Trophoblast cell (in vitro differentiated cells and primary cell): ENCODE measurements around the gene GALR1.

Source experiments
- DNase-seq, 2 donors: peaks; one replicate each; pipeline ENCODE4 v3.0.0-alpha.2; 2016
- H2AFZ ChIP-seq: 2 replicates; pipeline ENCODE4 v1.6.1; 2013; ENCODE audit warnings: low read length, moderate library complexity, mild to moderate bottlenecking; ENCODE audit not compliant: insufficient read depth, poor library complexity
- H2AK5ac ChIP-seq: 2 replicates; pipeline ENCODE4 v1.6.1; 2013; ENCODE audit warnings: mild to moderate bottlenecking, low read length
- H2BK120ac ChIP-seq: 2 replicates; pipeline ENCODE4 v1.6.1; 2013; ENCODE audit warnings: low read length, mild to moderate bottlenecking, moderate library complexity; ENCODE audit not compliant: insufficient read depth, poor library complexity
- H2BK12ac ChIP-seq: 2 replicates; pipeline ENCODE4 v1.6.1; 2013; ENCODE audit warnings: mild to moderate bottlenecking, low read length, moderate library complexity
- H2BK5ac ChIP-seq: 2 replicates; pipeline ENCODE4 v1.6.1; 2013; ENCODE audit warnings: low read length, low read depth, moderate library complexity, mild to moderate bottlenecking; ENCODE audit not compliant: poor library complexity
- H3K14ac ChIP-seq: 2 replicates; pipeline ENCODE4 v1.6.1; 2013; ENCODE audit warnings: mild to moderate bottlenecking, low read length
- H3K18ac ChIP-seq: 2 replicates; pipeline ENCODE4 v1.6.1; 2013; ENCODE audit warnings: mild to moderate bottlenecking, low read length
- H3K23ac ChIP-seq: 2 replicates; pipeline ENCODE4 v1.6.1; 2013; ENCODE audit warnings: low read length
- H3K27ac ChIP-seq: 2 replicates; pipeline ENCODE4 v1.5.1; 2013; ENCODE audit warnings: low read depth, mild to moderate bottlenecking, inconsistent platforms, low read length, moderate library complexity
- H3K27me3 ChIP-seq: 2 replicates; pipeline ENCODE4 v1.6.1; 2013; ENCODE audit warnings: inconsistent platforms, mild to moderate bottlenecking, low read length, moderate library complexity; ENCODE audit not compliant: insufficient read depth
- H3K36me3 ChIP-seq, 2 experiments: 1 replicate in 1 of 2; 2 replicates in 1 of 2; pipeline ENCODE4 v1.6.1; 2013; ENCODE audit warnings: low read length in 2 of 2, mild to moderate bottlenecking in 2 of 2, moderate library complexity in 1 of 2; ENCODE audit not compliant: insufficient read depth in 2 of 2, control insufficient read depth in 1 of 2
- H3K4ac ChIP-seq: 2 replicates; pipeline ENCODE4 v1.6.1; 2013; ENCODE audit warnings: low read depth, mild to moderate bottlenecking, low read length, moderate library complexity
- H3K4me1 ChIP-seq, 2 experiments: 1 replicate in 1 of 2; 2 replicates in 1 of 2; pipeline ENCODE4 v1.6.1; 2013; ENCODE audit warnings: low read length in 2 of 2, mild to moderate bottlenecking in 2 of 2, moderate library complexity in 1 of 2; ENCODE audit not compliant: insufficient read depth in 2 of 2, control insufficient read depth in 1 of 2
- H3K4me2 ChIP-seq: 2 replicates; pipeline ENCODE4 v1.6.1; 2013; ENCODE audit warnings: inconsistent platforms, mild to moderate bottlenecking, low read length, moderate library complexity
- H3K4me3 ChIP-seq: 2 replicates; pipeline ENCODE4 v1.5.1; 2013; ENCODE audit warnings: mild to moderate bottlenecking, low read depth, low read length, inconsistent platforms
- H3K79me1 ChIP-seq: one replicate; pipeline ENCODE4 v1.6.1; 2013; ENCODE audit warnings: low read length
- H3K79me2 ChIP-seq: 2 replicates; pipeline ENCODE4 v1.6.1; 2013; ENCODE audit warnings: low read length, mild to moderate bottlenecking; ENCODE audit not compliant: control insufficient read depth, insufficient read depth, poor library complexity
- H3K9ac ChIP-seq: 2 replicates; pipeline ENCODE4 v1.6.1; 2013; ENCODE audit warnings: mild to moderate bottlenecking, low read length
- H3K9me3 ChIP-seq: 2 replicates; pipeline ENCODE4 v1.6.1; 2013; ENCODE audit warnings: low read depth, mild to moderate bottlenecking, control low read depth, inconsistent platforms, low read length; ENCODE audit not compliant: insufficient read depth
- H4K12ac ChIP-seq: 2 replicates; pipeline ENCODE4 v1.6.1; 2013; ENCODE audit warnings: low read depth, mild to moderate bottlenecking, low read length, moderate library complexity
- H4K8ac ChIP-seq: 2 replicates; pipeline ENCODE4 v1.6.1; 2013; ENCODE audit warnings: low read depth, mild to moderate bottlenecking, low read length, moderate library complexity
- H4K91ac ChIP-seq: one replicate; pipeline ENCODE4 v1.6.1; 2013; ENCODE audit warnings: low read depth, mild to moderate bottlenecking, low read length, moderate library complexity
- WGBS: extraction: QIAGEN DNeasy Blood & Tissue Kit; methylation state at CpG from one replicate; pipeline ENCODE4 v1.1.7; 2013; ENCODE audit warnings: missing lambda C conversion rate; ENCODE audit not compliant: insufficient read length, insufficient coverage; ENCODE audit errors: extremely low coverage; 5-methylcytosine and 5-hydroxymethylcytosine counted together

GALR1 gene

GRCh38 chr18:77299706-77300105, 50.1 kb downstream of the GALR1 start:
- Histone ChIP-seq H3K27ac (no peak overlapping the region), H3K36me3 (no peaks in the 10 kb centered on the region), H4K12ac (no peak overlapping the region), H2AK5ac (no peak overlapping the region), H3K4me1 (peaks cover 0 to 6% of the 10 kb centered on the region in 2 experiments), H3K14ac (no peak overlapping the region), H3K27me3 (no peaks in the 10 kb centered on the region), H2BK12ac (no peak overlapping the region), H3K4me2 (no peak overlapping the region), H4K8ac (no peak overlapping the region), H3K79me1 (no peaks in the 10 kb centered on the region), H3K18ac (no peak overlapping the region), H2AFZ (no peak overlapping the region), H3K4me3 (no peak overlapping the region), H2BK5ac (no peak overlapping the region), H3K4ac (no peak overlapping the region), H3K9ac (no peak overlapping the region), H2BK120ac (no peak overlapping the region), H3K23ac (no peak overlapping the region), H3K9me3 (peaks cover 4% of the 10 kb centered on the region), H4K91ac (no peak overlapping the region), H3K79me2 (no peaks in the 10 kb centered on the region)
- WGBS: no CpG with 5 or more reads among the region's 6 CpGs
- DNase-seq: no peak

GRCh38 chr18:77300579-77300978, 50.9 kb downstream of the GALR1 start:
- no peaks in the 10 kb centered on the region for H3K79me1 ChIP-seq
- no peak overlapping the region for H3K27ac ChIP-seq
- H3K23ac ChIP-seq: no peak overlapping the region
- DNase-seq: no peak
- H3K27me3 ChIP-seq: no peaks in the 10 kb centered on the region
- H3K9me3 ChIP-seq: peaks cover 4% of the 10 kb centered on the region
- no peak overlapping the region for H3K9ac ChIP-seq
- H2BK120ac ChIP-seq: no peak overlapping the region
- no peak overlapping the region for H4K12ac ChIP-seq
- no peak overlapping the region for H3K4me3 ChIP-seq
- no peak overlapping the region for H2BK12ac ChIP-seq
- no peak overlapping the region for H3K14ac ChIP-seq
- no peaks in the 10 kb centered on the region for H3K36me3 ChIP-seq
- no peak overlapping the region for H3K4me2 ChIP-seq
- WGBS: no CpG with 5 or more reads among the region's 7 CpGs
- H2AK5ac ChIP-seq: no peak overlapping the region
- peaks cover 0 to 6% of the 10 kb centered on the region in 2 experiments for H3K4me1 ChIP-seq
- no peak overlapping the region for H2BK5ac ChIP-seq
- H3K18ac ChIP-seq: no peak overlapping the region
- H4K8ac ChIP-seq: no peak overlapping the region
- no peak overlapping the region for H4K91ac ChIP-seq
- H2AFZ ChIP-seq: no peak overlapping the region
- H3K4ac ChIP-seq: no peak overlapping the region
- no peaks in the 10 kb centered on the region for H3K79me2 ChIP-seq

DNA sequence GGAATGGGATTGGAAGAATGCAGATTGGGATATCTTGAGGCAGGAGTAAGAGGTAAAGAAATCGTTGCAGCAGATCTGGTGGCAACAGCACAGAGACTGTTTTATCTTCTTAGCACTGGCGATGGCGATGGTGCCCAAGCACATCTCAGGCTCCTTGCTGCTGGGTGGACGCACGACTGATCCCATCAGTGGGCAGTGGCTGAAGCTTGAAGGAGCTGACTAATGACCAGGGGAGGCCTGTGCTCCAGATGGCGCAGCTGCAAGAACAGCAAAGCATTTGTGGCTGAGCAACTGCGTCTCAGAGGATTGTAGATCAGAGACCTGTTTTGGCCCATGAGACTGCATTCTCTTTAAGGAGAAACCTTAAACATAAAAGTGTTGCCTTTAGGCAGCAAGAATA, 54.6 kb downstream of the GALR1 start:
- no peak for DNase-seq
- Histone ChIP-seq H3K14ac (no peak overlapping the region), H3K4me3 (no peak overlapping the region), H3K27me3 (no peaks in the 10 kb centered on the region), H4K12ac (no peak overlapping the region), H2BK12ac (no peak overlapping the region), H3K36me3 (no peaks in the 10 kb centered on the region), H4K8ac (no peak overlapping the region), H3K9ac (no peak overlapping the region), H2AFZ (no peak overlapping the region), H3K9me3 (peaks cover 4% of the 10 kb centered on the region), H2AK5ac (no peak overlapping the region), H3K4me2 (no peak overlapping the region), H3K27ac (no peak overlapping the region), H2BK120ac (no peak overlapping the region), H2BK5ac (no peak overlapping the region), H3K4ac (no peak overlapping the region), H3K18ac (no peak overlapping the region), H3K79me2 (no peaks in the 10 kb centered on the region), H3K23ac (no peak overlapping the region), H3K79me1 (no peaks in the 10 kb centered on the region), H4K91ac (no peak overlapping the region), H3K4me1 (no peaks in the 10 kb centered on the region)
- WGBS: no CpG with 5 or more reads among the region's 7 CpGs

DNA sequence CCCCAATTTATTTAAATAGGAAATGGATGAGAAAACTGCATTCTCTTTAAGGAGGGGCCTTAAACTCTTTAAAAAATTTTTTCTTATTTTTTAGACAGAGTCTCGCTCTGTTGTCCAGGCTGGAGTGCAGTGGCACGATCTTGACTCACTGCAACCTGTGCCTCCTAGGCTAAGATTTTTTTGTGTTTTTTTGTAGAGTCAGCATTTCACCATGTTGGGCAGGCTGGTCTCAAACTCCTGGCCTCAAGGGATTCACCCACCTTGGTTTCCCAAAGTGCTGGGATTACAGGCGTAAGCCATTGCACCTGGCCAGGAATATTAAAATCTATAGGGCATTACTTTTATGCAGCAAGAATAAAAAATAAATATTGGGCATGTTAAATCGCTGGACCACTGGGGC, 56.0 kb downstream of the GALR1 start:
- H3K27me3 ChIP-seq: no peaks in the 10 kb centered on the region
- H3K4me2 ChIP-seq: no peak overlapping the region
- DNase-seq: no peak
- no peak overlapping the region for H4K12ac ChIP-seq
- no peak overlapping the region for H3K27ac ChIP-seq
- H3K4me3 ChIP-seq: no peak overlapping the region
- H3K4me1 ChIP-seq: no peaks in the 10 kb centered on the region
- no peak overlapping the region for H3K18ac ChIP-seq
- no peaks in the 10 kb centered on the region for H3K79me1 ChIP-seq
- peaks cover 3% of the 10 kb centered on the region for H3K9me3 ChIP-seq
- H4K91ac ChIP-seq: no peak overlapping the region
- no peak overlapping the region for H3K4ac ChIP-seq
- H3K9ac ChIP-seq: no peak overlapping the region
- H3K23ac ChIP-seq: no peak overlapping the region
- H2AFZ ChIP-seq: no peak overlapping the region
- no peak overlapping the region for H3K14ac ChIP-seq
- no peak overlapping the region for H2AK5ac ChIP-seq
- H2BK120ac ChIP-seq: no peak overlapping the region
- no peak overlapping the region for H4K8ac ChIP-seq
- no peaks in the 10 kb centered on the region for H3K36me3 ChIP-seq
- no peak overlapping the region for H2BK5ac ChIP-seq
- no peak overlapping the region for H2BK12ac ChIP-seq
- no peaks in the 10 kb centered on the region for H3K79me2 ChIP-seq
- WGBS: no CpG with 5 or more reads among the region's 4 CpGs
